CD14-positive monocyte (primary cell): Measurements from ENCODE around the gene CSGALNACT2. TPM values are rescaled to one million over a fixed set of nuclear protein-coding genes. Genes with fewer than 3 reads are reported as not detected.

Source experiments
- DNase-seq, 3 donors: peaks; one replicate each; pipeline ENCODE4 v3.0.0-alpha.2; 2011 to 2022
- H2AFZ ChIP-seq: 2 replicates; pipeline ENCODE4 v1.6.0; 2012; ENCODE audit warnings: mild to moderate bottlenecking, low read depth, low read length, inconsistent platforms; ENCODE audit not compliant: insufficient read depth, poor library complexity, severe bottlenecking
- H3K27ac ChIP-seq, 2 donors: 1 replicate in 1 of 2; 2 replicates in 1 of 2; pipeline ENCODE4 v1.5.1; 2012 to 2013; ENCODE audit warnings: low read length in 2 of 2, control low read depth in 1 of 2, inconsistent platforms in 1 of 2, low read depth in 1 of 2, mild to moderate bottlenecking in 1 of 2
- H3K27me3 ChIP-seq, 2 donors: one replicate each; pipeline versions ENCODE4 v1.6.0 to v1.6.1; 2011 to 2013; ENCODE audit warnings: low read length in 2 of 2; ENCODE audit not compliant: control insufficient read depth in 2 of 2, insufficient read depth in 2 of 2
- H3K36me3 ChIP-seq, 2 donors: replicated peaks in 1 of 2; 1 replicate in 1 of 2; 2 replicates in 1 of 2; pipeline versions ENCODE4 v1.5.1 to v1.6.1; 2012 to 2013; ENCODE audit warnings: low read length in 2 of 2, control low read depth in 1 of 2, inconsistent platforms in 1 of 2, mild to moderate bottlenecking in 1 of 2; ENCODE audit not compliant: insufficient read depth in 2 of 2, control insufficient read depth in 1 of 2
- H3K4me1 ChIP-seq, 2 donors: 1 replicate in 1 of 2; 2 replicates in 1 of 2; pipeline versions ENCODE4 v1.5.1 to v1.6.1; 2012 to 2013; ENCODE audit warnings: low read length in 2 of 2, control low read depth in 1 of 2, inconsistent platforms in 1 of 2, mild to moderate bottlenecking in 1 of 2, moderate library complexity in 1 of 2; ENCODE audit not compliant: insufficient read depth in 2 of 2, control insufficient read depth in 1 of 2
- H3K4me2 ChIP-seq: replicated peaks from 2 replicates; pipeline ENCODE3; 2012; ENCODE audit warnings: low read length, moderate library complexity, mild to moderate bottlenecking; ENCODE audit not compliant: poor library complexity, severe bottlenecking; ENCODE audit errors: extremely low read depth
- H3K4me3 ChIP-seq, 3 experiments: fragments of 200-600 bp in 1 of 3; sonication (generic) in 1 of 3; replicated peaks in 1 of 3; 1 replicate in 2 of 3; 2 replicates in 1 of 3; pipeline ENCODE4 v1.5.1; 2011 to 2013; ENCODE audit warnings: low read length in 3 of 3, mild to moderate bottlenecking in 3 of 3, control low read depth in 2 of 3, low read depth in 2 of 3, inconsistent platforms in 1 of 3, moderate library complexity in 1 of 3
- H3K79me2 ChIP-seq: 2 replicates; pipeline ENCODE4 v1.6.0; 2012; ENCODE audit warnings: mild to moderate bottlenecking, control low read depth, inconsistent platforms, low read length, moderate library complexity; ENCODE audit not compliant: insufficient read depth
- H3K9ac ChIP-seq: 2 replicates; pipeline ENCODE4 v1.6.0; 2017; ENCODE audit warnings: low read length, mild to moderate bottlenecking; ENCODE audit not compliant: insufficient read depth, poor library complexity, severe bottlenecking
- H3K9me3 ChIP-seq, 2 donors: replicated peaks in 1 of 2; 1 replicate in 1 of 2; 2 replicates in 1 of 2; pipeline versions ENCODE4 v1.5.1 to v1.6.1; 2012 to 2013; ENCODE audit warnings: low read length in 2 of 2, control low read depth in 1 of 2; ENCODE audit not compliant: control insufficient read depth in 1 of 2, insufficient read depth in 1 of 2
- H4K20me1 ChIP-seq: 2 replicates; pipeline ENCODE4 v1.6.0; 2012; ENCODE audit warnings: mild to moderate bottlenecking, low read length, control low read depth, moderate library complexity; ENCODE audit not compliant: insufficient read depth
- H3K27ac Mint-ChIP-seq, 7 donors: one replicate each; pipeline ENCODE4 v1.8.0; 2020; ENCODE audit warnings: mild to moderate bottlenecking in 7 of 7, mixed read lengths in 7 of 7, moderate library complexity in 6 of 7, inconsistent platforms in 2 of 7
- H3K27me3 Mint-ChIP-seq, 3 donors: one replicate each; pipeline ENCODE4 v1.8.0; 2021 to 2022; ENCODE audit warnings: low read depth in 3 of 3, mild to moderate bottlenecking in 3 of 3, mixed read lengths in 3 of 3, moderate library complexity in 3 of 3, inconsistent platforms in 1 of 3
- H3K36me3 Mint-ChIP-seq, 2 donors: one replicate each; pipeline ENCODE4 v1.8.0; 2020; ENCODE audit warnings: mixed read lengths in 2 of 2, inconsistent platforms in 1 of 2, mild to moderate bottlenecking in 1 of 2
- H3K4me1 Mint-ChIP-seq: one replicate; pipeline ENCODE4 v1.8.0; 2020; ENCODE audit warnings: mild to moderate bottlenecking, mixed read lengths
- H3K4me3 Mint-ChIP-seq, 2 donors: one replicate each; pipeline ENCODE4 v1.8.0; 2020; ENCODE audit warnings: mild to moderate bottlenecking in 2 of 2, mixed read lengths in 2 of 2, moderate library complexity in 1 of 2
- H3K9me3 Mint-ChIP-seq, 7 donors: one replicate each; pipeline ENCODE4 v1.8.0; 2020 to 2022; ENCODE audit warnings: mixed read lengths in 7 of 7, mild to moderate bottlenecking in 6 of 7, moderate library complexity in 6 of 7, inconsistent platforms in 2 of 7
- WGBS: methylation state at CpG from one replicate; pipeline ENCODE4 v1.1.5; 2013; ENCODE audit warnings: missing lambda C conversion rate; ENCODE audit not compliant: insufficient coverage; 5-methylcytosine and 5-hydroxymethylcytosine counted together
- intact Hi-C, 2 donors: fragments of 100-400 bp; cut with micrococcal nuclease; formaldehyde crosslinking; loops; one replicate each; pipeline versions ENCODE4 v1.15.0 to v1.15.1; 2023
- polyA plus RNA-seq, 3 donors: library from polyadenylated mRNA; depleted of rRNA in 1 of 3; unstranded in 2 of 3; stranded (reverse) in 1 of 3; fragments of 300-500 nt in 2 of 3; fragments of >200 nt in 1 of 3; fragmentation: Illumina TruSeq in 2 of 3; gene quantifications; 1 replicate in 2 of 3; 2 replicates in 1 of 3; pipeline ENCODE4 v1.2.3, GENCODE V29; 2012 to 2021
- TF ChIP-seq, protein P1 (sequence below): fragments of 200-600 bp; IDR thresholded peaks from one replicate; pipeline ENCODE4 v1.8.0; 2022; ENCODE audit warnings: antibody characterized with exemption, mild to moderate bottlenecking

The CSGALNACT2 gene
- polyA plus RNA-seq, 3 donors = 43.7 to 80.1 (median 48.2) TPM

DNA sequence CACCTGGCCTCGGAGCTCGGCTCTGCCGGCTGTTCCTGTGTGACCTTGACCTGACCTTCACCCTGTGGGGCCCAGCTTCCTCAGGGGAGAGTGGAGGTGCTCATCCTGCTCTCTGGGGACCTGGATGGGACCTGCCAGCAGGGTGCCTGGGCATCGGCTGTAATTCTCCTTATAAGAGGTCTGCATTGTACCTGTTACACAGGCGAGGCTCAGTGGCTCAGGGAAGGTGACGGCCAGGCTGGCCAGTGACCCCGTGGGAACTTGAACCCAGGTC, 32.4 kb upstream of the CSGALNACT2 start:
- H3K4me1 Mint-ChIP-seq = peaks cover 36% of the 10 kb centered on the region
- Histone ChIP-seq H3K9ac (no peak overlapping the region), H3K27ac (no peak overlapping the region), H3K79me2 (no peaks in the 10 kb centered on the region), H3K4me3 (peak overlapping the region in 1 of 3 experiments; percentile 78), H3K27me3 (peaks cover 0 to 20% of the 10 kb centered on the region in 2 donors), H3K9me3 (no peaks in the 10 kb centered on the region), H3K36me3 (no peaks in the 10 kb centered on the region), H3K4me1 (peaks cover 31 to 39% of the 10 kb centered on the region in 2 donors), H2AFZ (peak overlapping the region; percentile 96), H3K4me2 (peak overlapping the region; percentile 92), H4K20me1 (no peaks in the 10 kb centered on the region)
- DNase-seq = no peak
- no peaks in the 10 kb centered on the region for H3K9me3 Mint-ChIP-seq
- 41% methylated on average over 5 of the region's 7 CpGs for WGBS
- peaks cover 21 to 35% (median 28%) of the 10 kb centered on the region in 3 donors for H3K27me3 Mint-ChIP-seq
- H3K27ac Mint-ChIP-seq = peak overlapping the region in 2 of 7 donors; percentile 35 to 43
- TF ChIP-seq, protein P1, sequence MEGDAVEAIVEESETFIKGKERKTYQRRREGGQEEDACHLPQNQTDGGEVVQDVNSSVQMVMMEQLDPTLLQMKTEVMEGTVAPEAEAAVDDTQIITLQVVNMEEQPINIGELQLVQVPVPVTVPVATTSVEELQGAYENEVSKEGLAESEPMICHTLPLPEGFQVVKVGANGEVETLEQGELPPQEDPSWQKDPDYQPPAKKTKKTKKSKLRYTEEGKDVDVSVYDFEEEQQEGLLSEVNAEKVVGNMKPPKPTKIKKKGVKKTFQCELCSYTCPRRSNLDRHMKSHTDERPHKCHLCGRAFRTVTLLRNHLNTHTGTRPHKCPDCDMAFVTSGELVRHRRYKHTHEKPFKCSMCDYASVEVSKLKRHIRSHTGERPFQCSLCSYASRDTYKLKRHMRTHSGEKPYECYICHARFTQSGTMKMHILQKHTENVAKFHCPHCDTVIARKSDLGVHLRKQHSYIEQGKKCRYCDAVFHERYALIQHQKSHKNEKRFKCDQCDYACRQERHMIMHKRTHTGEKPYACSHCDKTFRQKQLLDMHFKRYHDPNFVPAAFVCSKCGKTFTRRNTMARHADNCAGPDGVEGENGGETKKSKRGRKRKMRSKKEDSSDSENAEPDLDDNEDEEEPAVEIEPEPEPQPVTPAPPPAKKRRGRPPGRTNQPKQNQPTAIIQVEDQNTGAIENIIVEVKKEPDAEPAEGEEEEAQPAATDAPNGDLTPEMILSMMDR = no peak
- H3K4me3 Mint-ChIP-seq = peak overlapping the region in 1 of 2 donors; percentile 1
- peaks cover 3 to 5% of the 10 kb centered on the region in 2 donors for H3K36me3 Mint-ChIP-seq
- intact Hi-C loops = loop anchor here (1.0 to 2.0 kb wide), 3 partner anchors 239 to 353 kb away; no protein-coding TSS in a partner anchor

DNA sequence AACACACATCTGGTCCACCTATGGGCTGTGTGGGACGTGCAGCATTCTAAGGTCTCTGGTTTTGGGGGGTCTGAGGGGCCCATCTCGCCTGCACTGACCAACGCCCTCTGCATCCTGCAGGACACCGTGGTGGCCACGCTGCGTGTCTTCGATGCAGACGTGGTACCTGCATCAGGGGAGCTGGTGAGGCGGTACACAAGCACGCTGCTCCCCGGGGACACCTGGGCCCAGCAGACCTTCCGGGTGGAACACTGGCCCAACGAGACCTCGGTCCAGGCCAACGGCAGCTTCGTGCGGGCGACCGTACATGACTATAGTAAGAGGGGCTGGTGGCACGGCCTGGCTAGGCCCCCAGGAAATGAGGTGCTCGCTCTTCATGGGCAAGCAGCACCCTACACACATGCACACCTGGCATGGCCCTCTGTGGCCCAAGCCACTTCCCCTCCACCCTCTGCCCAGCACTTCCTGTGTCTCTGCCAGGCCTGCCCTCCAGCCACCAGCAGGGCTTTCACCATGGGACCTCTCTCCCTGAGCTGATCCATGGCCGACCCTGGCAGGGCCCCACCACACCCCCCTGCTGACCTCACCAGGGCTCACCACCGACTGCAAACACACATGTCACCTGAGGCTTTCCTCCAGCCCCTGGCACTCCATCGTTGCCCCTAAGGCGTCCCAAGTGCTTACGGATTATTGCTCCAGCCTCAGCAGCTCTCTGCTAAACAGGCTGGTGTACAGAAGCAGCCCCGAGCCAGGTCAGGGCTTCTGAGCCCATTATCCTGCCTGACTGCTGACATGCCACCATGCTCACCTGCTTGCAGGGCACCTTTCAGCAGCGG, 31.8 kb upstream of the CSGALNACT2 start:
- H3K9me3 Mint-ChIP-seq = no peaks in the 10 kb centered on the region
- H3K4me1 Mint-ChIP-seq = peaks cover 36% of the 10 kb centered on the region
- H3K27me3 Mint-ChIP-seq = peaks cover 21 to 33% (median 28%) of the 10 kb centered on the region in 3 donors
- H3K36me3 Mint-ChIP-seq = peaks cover 3 to 5% of the 10 kb centered on the region in 2 donors
- H2AFZ ChIP-seq = no peak overlapping the region
- H3K9ac ChIP-seq = no peak overlapping the region
- peak in 1 of 3 donors; percentile 12 for DNase-seq
- 83% methylated on average over 28 of the region's 28 CpGs for WGBS
- TF ChIP-seq, protein P1 = no peak
- peak overlapping the region in 5 of 7 donors; percentile 32 to 79 (median 43) for H3K27ac Mint-ChIP-seq
- H3K4me3 ChIP-seq = no peak overlapping the region
- peaks cover 31 to 39% of the 10 kb centered on the region in 2 donors for H3K4me1 ChIP-seq
- no peaks in the 10 kb centered on the region for H3K36me3 ChIP-seq
- no peak overlapping the region for H3K4me2 ChIP-seq
- no peak overlapping the region for H3K27ac ChIP-seq
- H3K27me3 ChIP-seq = peaks cover 0 to 20% of the 10 kb centered on the region in 2 donors
- peak overlapping the region in 1 of 2 donors; percentile 1 for H3K4me3 Mint-ChIP-seq
- no peaks in the 10 kb centered on the region for H4K20me1 ChIP-seq
- H3K79me2 ChIP-seq = no peaks in the 10 kb centered on the region
- intact Hi-C loops = no loop called here
- no peaks in the 10 kb centered on the region for H3K9me3 ChIP-seq
